ENCODE measurements around the gene AZIN2. TPM values are rescaled to one million over a fixed set of nuclear protein-coding genes. Genes with fewer than 3 reads are reported as not detected.
"Not testable (repeated sequence)": the region's sequence is repeated elsewhere in the genome, so short reads cannot be mapped to it uniquely, and the experiment has no call there.

Gene AZIN2
- total and polyA plus RNA-seq, 9 donors = 4.1 to 15.7 (median 9.4) TPM

- no peaks in the 10 kb centered on the region for H3K27me3 ChIP-seq
- DNase-seq = no peak
- H3K4me3 ChIP-seq = no peak overlapping the region
- TF ChIP-seq POLR2A (IDR thresholded peaks at IDR 0.05) (no peak), CTCF (IDR thresholded peaks at IDR 0.05) (no peak), EP300 (IDR thresholded peaks at IDR 0.05) (no peak)
- H3K4me1 ChIP-seq (ENCODE audit: insufficient read depth) = peaks cover 1% of the 10 kb centered on the region
- intact Hi-C loops (cut with DNase I) = no loop called here
- no peaks in the 10 kb centered on the region for H3K36me3 ChIP-seq
- H3K27ac ChIP-seq = no peak overlapping the region
- no peaks in the 10 kb centered on the region for H3K9me3 ChIP-seq
- 52 to 80% (median 56%) methylated on average over 3 of the region's 3 CpGs for WGBS, 3 donors
These were observed 42.3 kb downstream of the AZIN2 start for GRCh38 chr1:33123266-33123665.

- H3K4me3 ChIP-seq; H3K27me3 ChIP-seq; H3K4me1 ChIP-seq (ENCODE audit: insufficient read depth); H3K27ac ChIP-seq; H3K9me3 ChIP-seq; H3K36me3 ChIP-seq; DNase-seq; intact Hi-C loops (cut with DNase I): not testable (repeated sequence)
- WGBS, 3 donors = 87 to 93% (median 93%) methylated on average over 4 of the region's 4 CpGs
These were observed 43.7 kb downstream of the AZIN2 start for GRCh38 chr1:33124647-33125046.

GRCh38 chr1:33126411-33127000 lies 45.6 kb downstream of the AZIN2 start:
- 11 to 18% (median 13%) methylated on average over 9 of the region's 9 CpGs for WGBS, 3 donors
- intact Hi-C loops (cut with DNase I) = no loop called here

GRCh38 chr1:33127001-33127823 lies 46.3 kb downstream of the AZIN2 start:
- TF ChIP-seq POLR2A (IDR thresholded peaks at IDR 0.05) (peak; percentile 35), CTCF (IDR thresholded peaks at IDR 0.05) (peak; percentile 89 to 96 (median 92)), EP300 (IDR thresholded peaks at IDR 0.05) (no peak)
- Histone ChIP-seq H3K9me3 (no peaks in the 10 kb centered on the region), H3K4me1 (ENCODE audit: insufficient read depth) (peaks cover 1% of the 10 kb centered on the region), H3K27ac (peak overlapping the region in 1 of 2 donors; percentile 59), H3K27me3 (no peaks in the 10 kb centered on the region), H3K36me3 (no peaks in the 10 kb centered on the region), H3K4me3 (peak overlapping the region; percentile 74)
- peak; percentile 99 to 100 (median 99) for DNase-seq
- intact Hi-C loops (cut with DNase I) = no loop called here
- 0 to 1% (median 0%) methylated on average over 44 of the region's 44 CpGs for WGBS, 3 donors

More at GRCh38 chr1:33126411-33127000, 45.6 kb downstream of the AZIN2 start:
- DNase-seq = no peak
- H3K27me3 ChIP-seq = no peaks in the 10 kb centered on the region
- TF ChIP-seq CTCF (IDR thresholded peaks at IDR 0.05) = no peak
- TF ChIP-seq EP300 (IDR thresholded peaks at IDR 0.05) = no peak
- TF ChIP-seq POLR2A (IDR thresholded peaks at IDR 0.05) = no peak
- H3K36me3 ChIP-seq = no peaks in the 10 kb centered on the region
- H3K27ac ChIP-seq = peak overlapping the region in 1 of 2 donors; percentile 27
- H3K4me3 ChIP-seq = peak overlapping the region; percentile 74
- H3K9me3 ChIP-seq = no peaks in the 10 kb centered on the region
- peaks cover 1% of the 10 kb centered on the region for H3K4me1 ChIP-seq (ENCODE audit: insufficient read depth)

DNA sequence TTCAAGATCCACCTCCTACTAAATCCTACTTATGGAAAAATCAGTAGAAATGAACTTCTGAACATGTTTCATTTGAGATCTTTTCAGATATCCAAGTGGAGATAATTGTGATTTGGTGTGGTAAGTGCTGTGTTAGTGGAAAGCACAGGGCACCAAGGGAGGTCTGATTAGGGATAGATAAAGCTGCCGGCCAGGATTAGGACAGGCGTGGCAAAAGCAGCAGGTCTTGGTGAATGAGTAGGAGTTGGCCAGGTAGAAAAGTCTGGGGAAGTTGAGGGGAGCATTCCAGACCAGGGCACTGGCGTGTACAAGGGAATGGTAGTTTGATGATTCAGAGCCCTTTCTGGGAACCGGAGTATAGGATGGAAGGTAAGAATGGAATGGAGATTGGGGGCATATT lies 47.8 kb downstream of the AZIN2 start:
- Histone ChIP-seq H3K27me3 (no peaks in the 10 kb centered on the region), H3K4me1 (ENCODE audit: insufficient read depth) (peaks cover 7% of the 10 kb centered on the region), H3K9me3 (no peaks in the 10 kb centered on the region), H3K4me3 (no peak overlapping the region), H3K27ac (no peak overlapping the region), H3K36me3 (no peaks in the 10 kb centered on the region)
- intact Hi-C loops (cut with DNase I) = no loop called here
- WGBS, 3 donors = 91 to 94% (median 93%) methylated on average over 4 of the region's 4 CpGs
- no peak for DNase-seq
- no peak for TF ChIP-seq EP300 (IDR thresholded peaks at IDR 0.05)
- TF ChIP-seq CTCF (IDR thresholded peaks at IDR 0.05) = no peak
- no peak for TF ChIP-seq POLR2A (IDR thresholded peaks at IDR 0.05)

All from ovary (tissue), 9 donors.